Suppressor macrophage treated with lipopolysaccharide for 4 hours (primary cell): ENCODE measurements around the gene SLC25A19.
A peak's percentile ranks its signal among the peaks of the same experiment; 100 is the strongest.
"Not testable (repeated sequence)": the region's sequence is repeated elsewhere in the genome, so short reads cannot be mapped to it uniquely, and the experiment has no call there.

Experiments
- DNase-seq: peaks from one replicate; pipeline ENCODE4 v3.0.0-alpha.2; 2020

SLC25A19 gene

GRCh38 chr17:75266316-75267152 lies 22.7 kb downstream of the SLC25A19 start:
- no peak for DNase-seq

GRCh38 chr17:75265614-75266315 lies 23.5 kb downstream of the SLC25A19 start:
- peak; percentile 38 for DNase-seq

- DNase-seq = no peak
Measured at GRCh38 chr17:75263055-75263454, 26.2 kb downstream of the SLC25A19 start.

GRCh38 chr17:75262112-75262606 lies 27.1 kb downstream of the SLC25A19 start:
- DNase-seq = no peak

- DNase-seq = peak; percentile 98
Measured at GRCh38 chr17:75261336-75262111, 27.7 kb downstream of the SLC25A19 start, which contains the start of the genes GGA3 and MRPS7. TSS of gene GGA3 (minus strand) at chr17:75261606. CDS start at chr17:75261587, 19 bp downstream. TSS of gene MRPS7 (plus strand) at chr17:75261879. CDS start at chr17:75261901, 22 bp downstream.

GRCh38 chr17:75260641-75261335 lies 28.4 kb downstream of the SLC25A19 start:
- DNase-seq = peak; percentile 64

GRCh38 chr17:75257228-75257627 lies 32.0 kb downstream of the SLC25A19 start:
- DNase-seq = not testable (repeated sequence)

GRCh38 chr17:75255954-75256698 lies 33.1 kb downstream of the SLC25A19 start:
- not testable (repeated sequence) for DNase-seq

- no peak for DNase-seq
Measured at GRCh38 chr17:75252039-75252816, 37.0 kb downstream of the SLC25A19 start.

GRCh38 chr17:75250009-75250471 lies 39.2 kb downstream of the SLC25A19 start:
- peak; percentile 65 for DNase-seq

GRCh38 chr17:75249564-75249963 lies 39.7 kb downstream of the SLC25A19 start:
- no peak for DNase-seq

- no peak for DNase-seq
Measured at GRCh38 chr17:75246404-75246803, 42.8 kb downstream of the SLC25A19 start.

- no peak for DNase-seq
Measured at GRCh38 chr17:75245011-75245410, 44.2 kb downstream of the SLC25A19 start.

GRCh38 chr17:75244133-75244866 lies 44.9 kb downstream of the SLC25A19 start:
- peak; percentile 78 for DNase-seq

GRCh38 chr17:75242461-75243042 lies 46.7 kb downstream of the SLC25A19 start:
- DNase-seq = no peak

- no peak for DNase-seq
Measured at GRCh38 chr17:75241996-75242460, 47.2 kb downstream of the SLC25A19 start.

GRCh38 chr17:75241502-75241901 lies 47.7 kb downstream of the SLC25A19 start:
- no peak for DNase-seq

GRCh38 chr17:75241143-75241430 lies 48.1 kb downstream of the SLC25A19 start:
- DNase-seq = no peak

GRCh38 chr17:75240394-75241142 lies 48.7 kb downstream of the SLC25A19 start:
- peak; percentile 40 for DNase-seq
